Amniotic stem cell (primary cell): ENCODE data around the gene SHISA6.

Source experiments
- DNase-seq: peaks from one replicate; lab custom pipeline; 2025; lab: John Stamatoyannopoulos, UW

The SHISA6 gene

GRCh38 chr17:11545002-11545401, 304.0 kb downstream of the SHISA6 start:
- DNase-seq = no peak

- DNase-seq = no peak
Observed at GRCh38 chr17:11545696-11546095, 304.7 kb downstream of the SHISA6 start.

- no peak for DNase-seq
Observed at GRCh38 chr17:11547853-11548252, 306.8 kb downstream of the SHISA6 start.

- DNase-seq = no peak
Observed at GRCh38 chr17:11548398-11548797, 307.4 kb downstream of the SHISA6 start.

GRCh38 chr17:11550431-11550830, 309.4 kb downstream of the SHISA6 start:
- no peak for DNase-seq

- DNase-seq = no peak
Observed at GRCh38 chr17:11551442-11551841, 310.4 kb downstream of the SHISA6 start.

GRCh38 chr17:11553135-11553534, 312.1 kb downstream of the SHISA6 start:
- no peak for DNase-seq

GRCh38 chr17:11554042-11554441, 313.0 kb downstream of the SHISA6 start:
- DNase-seq = no peak

GRCh38 chr17:11554542-11554941, 313.5 kb downstream of the SHISA6 start:
- no peak for DNase-seq

GRCh38 chr17:11555530-11555929, 314.5 kb downstream of the SHISA6 start:
- no peak for DNase-seq

- DNase-seq = no peak
Observed at GRCh38 chr17:11557727-11558452, 316.9 kb downstream of the SHISA6 start.

GRCh38 chr17:11558681-11559234, 317.7 kb downstream of the SHISA6 start:
- no peak for DNase-seq

- no peak for DNase-seq
Observed at GRCh38 chr17:11559601-11560000, 318.6 kb downstream of the SHISA6 start.

GRCh38 chr17:11561281-11561680, 320.3 kb downstream of the SHISA6 start:
- no peak for DNase-seq

GRCh38 chr17:11561702-11562101, 320.7 kb downstream of the SHISA6 start:
- no peak for DNase-seq

GRCh38 chr17:11564589-11565380, 323.8 kb downstream of the SHISA6 start:
- DNase-seq = no peak

GRCh38 chr17:11565591-11565990, 324.6 kb downstream of the SHISA6 start:
- DNase-seq = no peak

GRCh38 chr17:11578998-11579397, 338.0 kb downstream of the SHISA6 start:
- DNase-seq = no peak

GRCh38 chr17:11580677-11581076, 339.7 kb downstream of the SHISA6 start:
- DNase-seq = no peak

GRCh38 chr17:11582217-11582616, 341.2 kb downstream of the SHISA6 start:
- DNase-seq = no peak

GRCh38 chr17:11583306-11583992, 342.4 kb downstream of the SHISA6 start:
- no peak for DNase-seq

GRCh38 chr17:11589716-11590115, 348.7 kb downstream of the SHISA6 start:
- DNase-seq = no peak
